HepG2 (cell line): ENCODE data around the gene NRP1. TPM values are rescaled to one million over a fixed set of nuclear protein-coding genes. Genes with fewer than 3 reads are reported as not detected.

Experiments used
- ATF1 ChIP-seq: IDR thresholded peaks from 2 replicates; pipeline ENCODE4 v1.6.1; 2016; ENCODE audit warnings: mild to moderate bottlenecking, control low read depth
- CENPT ChIP-seq: sonication (generic); formaldehyde crosslinking; IDR thresholded peaks from 2 replicates; pipeline ENCODE4 v1.8.0; 2022; ENCODE audit warnings: low read depth, mild to moderate bottlenecking, moderate library complexity, missing genetic modification reagents
- FOSL1 ChIP-seq: sonication (generic); formaldehyde crosslinking; IDR thresholded peaks from 2 replicates; pipeline ENCODE4 v1.9.0; 2021; ENCODE audit warnings: missing genetic modification reagents, borderline replicate concordance
- GATAD2A ChIP-seq: IDR thresholded peaks from 2 replicates; pipeline ENCODE4 v1.6.1; 2016
- HOXA3 ChIP-seq: sonication (generic); formaldehyde crosslinking; IDR thresholded peaks from 2 replicates; pipeline ENCODE4 v1.5.0; 2020; ENCODE audit warnings: missing genetic modification reagents
- NCOR1 ChIP-seq: fragments of 200-600 bp; sonication (generic); IDR thresholded peaks from 2 replicates; pipeline ENCODE4 v1.7.0; 2017; ENCODE audit warnings: antibody characterized with exemption, low read length, borderline replicate concordance
- NFE2 ChIP-seq: sonication (generic); formaldehyde crosslinking; IDR thresholded peaks from 2 replicates; pipeline ENCODE4 v1.4.0; 2020; ENCODE audit warnings: missing genetic modification reagents
- NFKBIZ ChIP-seq: IDR thresholded peaks from 2 replicates; pipeline ENCODE4 v1.6.1; 2018; ENCODE audit warnings: missing genetic modification reagents, missing compliant biosample characterization
- SIX4 ChIP-seq: sonication (generic); formaldehyde crosslinking; IDR thresholded peaks from 2 replicates; pipeline ENCODE4 v1.4.0; 2020; ENCODE audit warnings: missing genetic modification reagents
- SNAPC2 ChIP-seq: sonication (generic); formaldehyde crosslinking; IDR thresholded peaks from 2 replicates; pipeline ENCODE4 v1.8.1; 2022; ENCODE audit warnings: mild to moderate bottlenecking, missing genetic modification reagents
- TOPORS ChIP-seq: sonication (generic); formaldehyde crosslinking; IDR thresholded peaks from 2 replicates; pipeline ENCODE4 v1.8.0; 2023; ENCODE audit warnings: mild to moderate bottlenecking, missing genetic modification reagents
- ZMYM2 ChIP-seq: sonication (generic); formaldehyde crosslinking; IDR thresholded peaks from 2 replicates; pipeline ENCODE4 v1.8.0; 2022; ENCODE audit warnings: mild to moderate bottlenecking, missing genetic modification reagents
- ZNF230 ChIP-seq: sonication (generic); formaldehyde crosslinking; IDR thresholded peaks from 2 replicates; pipeline ENCODE4 v1.4.0; 2020; ENCODE audit warnings: mild to moderate bottlenecking, missing genetic modification reagents
- ZNF232 ChIP-seq: sonication (generic); formaldehyde crosslinking; IDR thresholded peaks from 2 replicates; pipeline ENCODE4 v1.4.0; 2020; ENCODE audit warnings: missing genetic modification reagents, borderline replicate concordance
- ZNF234 ChIP-seq: sonication (generic); formaldehyde crosslinking; conservative IDR thresholded peaks from 2 replicates; pipeline ENCODE4 v1.5.1; 2020; ENCODE audit warnings: mild to moderate bottlenecking, missing genetic modification reagents
- ZNF552 ChIP-seq: sonication (generic); formaldehyde crosslinking; IDR thresholded peaks from 2 replicates; pipeline ENCODE4 v1.9.0; 2022; ENCODE audit warnings: missing genetic modification reagents, mild to moderate bottlenecking, borderline replicate concordance
- ZNF678 ChIP-seq: sonication (generic); formaldehyde crosslinking; IDR thresholded peaks from 2 replicates; pipeline ENCODE4 v1.4.0; 2020; ENCODE audit warnings: mild to moderate bottlenecking, missing genetic modification reagents
- ZSCAN29 ChIP-seq: sonication (generic); formaldehyde crosslinking; conservative IDR thresholded peaks from 2 replicates; pipeline ENCODE4 v1.4.0; 2020; ENCODE audit warnings: mild to moderate bottlenecking, missing genetic modification reagents
- polyA plus RNA-seq, 8 experiments: library from polyadenylated mRNA; depleted of rRNA in 3 of 8; stranded (reverse) in 7 of 8; unstranded in 1 of 8; fragments of >200 nt; fragmentation: Illumina TruSeq in 4 of 8; extraction: Trizol in 4 of 8; gene quantifications; 2 replicates each; pipeline versions ENCODE4 v1.2.1 to v1.2.3, GENCODE V29; 2011 to 2016; ENCODE audit warnings: low read depth in 4 of 8, missing spikeins in 1 of 8, mixed read lengths in 1 of 8; ENCODE audit not compliant: insufficient read depth in 1 of 8
- total RNA-seq, 5 experiments: library from RNA; depleted of rRNA; stranded (reverse); fragments of >200 nt; fragmentation: Illumina TruSeq; extraction: Trizol; gene quantifications; 2 replicates each; pipeline ENCODE4 v1.2.3, GENCODE V29; 2016; ENCODE audit warnings: low read depth in 1 of 5
- TF ChIP-seq, protein P1 (sequence below): sonication (generic); formaldehyde crosslinking; IDR thresholded peaks from 2 replicates; pipeline ENCODE4 v1.5.0; 2020; ENCODE audit warnings: missing genetic modification reagents, mild to moderate bottlenecking, borderline replicate concordance
- TF ChIP-seq, protein P2 (sequence below): IDR thresholded peaks from 2 replicates; pipeline ENCODE4 v1.6.1; 2016; ENCODE audit warnings: missing genetic modification reagents, missing compliant biosample characterization
- TF ChIP-seq, protein P3 (sequence below): sonication (generic); formaldehyde crosslinking; IDR thresholded peaks from 2 replicates; pipeline ENCODE4 v1.4.0; 2020; ENCODE audit warnings: missing genetic modification reagents
- TF ChIP-seq, protein P4 (sequence below): sonication (generic); formaldehyde crosslinking; IDR thresholded peaks from 2 replicates; pipeline ENCODE4 v1.5.0; 2020; ENCODE audit warnings: mild to moderate bottlenecking, missing genetic modification reagents, borderline replicate concordance
- TF ChIP-seq, protein P5 (sequence below): sonication (generic); formaldehyde crosslinking; IDR thresholded peaks from 2 replicates; pipeline ENCODE4 v1.4.0; 2020; ENCODE audit warnings: mild to moderate bottlenecking, missing genetic modification reagents

NRP1 gene
- total and polyA plus RNA-seq, 2 of the 13 experiments (the other 11 are each of a cell fraction or from before 2014, with no cell fraction given) = 5.3 to 5.8 TPM

DNA sequence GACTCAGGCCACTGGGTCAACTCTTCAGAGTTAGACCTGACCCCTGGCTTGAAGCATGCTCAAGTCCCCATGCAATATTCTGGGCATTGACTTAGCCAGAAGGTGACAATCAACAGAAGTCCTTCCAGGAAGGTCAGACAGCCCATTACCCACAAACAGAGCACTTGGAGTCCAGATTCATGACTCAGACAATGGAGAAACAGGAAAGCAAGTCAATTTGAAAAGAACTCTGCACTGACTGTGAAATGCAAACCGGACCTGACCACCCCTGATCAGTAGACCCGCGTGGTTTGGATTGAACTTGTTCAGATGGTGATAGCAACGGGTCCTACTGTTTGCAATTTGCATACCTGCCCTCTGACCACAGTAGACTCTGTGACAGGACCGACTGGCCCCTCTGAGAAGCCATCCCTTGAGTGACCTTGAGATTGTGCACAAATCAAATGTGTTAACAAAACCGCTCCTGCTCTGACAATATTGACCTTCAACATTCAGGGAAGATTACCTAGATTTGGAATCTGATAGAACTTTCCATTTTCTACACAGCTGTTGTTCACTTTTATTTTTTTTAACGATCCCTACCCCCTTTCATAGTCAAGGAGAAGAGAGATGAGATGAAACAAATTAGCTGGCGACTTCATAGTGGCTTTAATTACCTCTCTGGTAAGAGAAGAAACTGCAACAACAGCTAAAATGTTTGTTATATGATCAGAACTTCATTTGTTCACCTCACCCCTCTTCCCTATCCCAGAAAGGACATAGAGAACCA is 138.7 kb downstream of the NRP1 start (continued):
- TF ChIP-seq, protein P1, sequence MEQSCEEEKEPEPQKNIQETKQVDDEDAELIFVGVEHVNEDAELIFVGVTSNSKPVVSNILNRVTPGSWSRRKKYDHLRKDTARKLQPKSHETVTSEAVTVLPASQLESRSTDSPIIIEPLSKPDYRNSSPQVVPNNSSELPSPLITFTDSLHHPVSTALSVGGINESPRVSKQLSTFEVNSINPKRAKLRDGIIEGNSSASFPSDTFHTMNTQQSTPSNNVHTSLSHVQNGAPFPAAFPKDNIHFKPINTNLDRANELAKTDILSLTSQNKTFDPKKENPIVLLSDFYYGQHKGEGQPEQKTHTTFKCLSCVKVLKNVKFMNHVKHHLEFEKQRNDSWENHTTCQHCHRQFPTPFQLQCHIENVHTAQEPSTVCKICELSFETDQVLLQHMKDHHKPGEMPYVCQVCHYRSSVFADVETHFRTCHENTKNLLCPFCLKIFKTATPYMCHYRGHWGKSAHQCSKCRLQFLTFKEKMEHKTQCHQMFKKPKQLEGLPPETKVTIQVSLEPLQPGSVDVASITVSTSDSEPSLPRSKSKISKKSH (CRISPR knock-in tag) = no peak
- TF ChIP-seq, protein P2, sequence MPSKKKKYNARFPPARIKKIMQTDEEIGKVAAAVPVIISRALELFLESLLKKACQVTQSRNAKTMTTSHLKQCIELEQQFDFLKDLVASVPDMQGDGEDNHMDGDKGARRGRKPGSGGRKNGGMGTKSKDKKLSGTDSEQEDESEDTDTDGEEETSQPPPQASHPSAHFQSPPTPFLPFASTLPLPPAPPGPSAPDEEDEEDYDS (CRISPR knock-in tag) = peak; percentile 46; the same call in 1 of the 2 replicates
- TF ChIP-seq ZNF552 (CRISPR knock-in tag) (0 out of 2 replicates have a peak, but pooled peaks have one; percentile 46), ZNF230 (CRISPR knock-in tag) (no peak), NFE2 (no peak), SNAPC2 (peak; percentile 97), ZNF232 (CRISPR knock-in tag) (peak; percentile 66; the same call in 1 of the 2 replicates), HOXA3 (CRISPR knock-in tag) (peak; percentile 86), ZMYM2 (CRISPR knock-in tag) (peak; percentile 62; the same call in 1 of the 2 replicates), NCOR1 (peak; percentile 87; the same call in 1 of the 2 replicates), TOPORS (CRISPR knock-in tag) (0 out of 2 replicates have a peak, but pooled peaks have one; percentile 32), ZNF678 (CRISPR knock-in tag) (no peak), CENPT (CRISPR knock-in tag) (no peak), ATF1 (CRISPR knock-in tag) (0 out of 2 replicates have a peak, but pooled peaks have one; percentile 35), ZSCAN29 (CRISPR knock-in tag) (peak; percentile 78; the same call in 1 of the 2 replicates), NFKBIZ (CRISPR knock-in tag) (peak; percentile 82; the same call in 1 of the 2 replicates), GATAD2A (CRISPR knock-in tag) (peak; percentile 97), SIX4 (peak; percentile 80; the same call in 1 of the 2 replicates), ZNF234 (CRISPR knock-in tag) (no peak), FOSL1 (peak; percentile 91; the same call in 1 of the 2 replicates)
- TF ChIP-seq, protein P3, sequence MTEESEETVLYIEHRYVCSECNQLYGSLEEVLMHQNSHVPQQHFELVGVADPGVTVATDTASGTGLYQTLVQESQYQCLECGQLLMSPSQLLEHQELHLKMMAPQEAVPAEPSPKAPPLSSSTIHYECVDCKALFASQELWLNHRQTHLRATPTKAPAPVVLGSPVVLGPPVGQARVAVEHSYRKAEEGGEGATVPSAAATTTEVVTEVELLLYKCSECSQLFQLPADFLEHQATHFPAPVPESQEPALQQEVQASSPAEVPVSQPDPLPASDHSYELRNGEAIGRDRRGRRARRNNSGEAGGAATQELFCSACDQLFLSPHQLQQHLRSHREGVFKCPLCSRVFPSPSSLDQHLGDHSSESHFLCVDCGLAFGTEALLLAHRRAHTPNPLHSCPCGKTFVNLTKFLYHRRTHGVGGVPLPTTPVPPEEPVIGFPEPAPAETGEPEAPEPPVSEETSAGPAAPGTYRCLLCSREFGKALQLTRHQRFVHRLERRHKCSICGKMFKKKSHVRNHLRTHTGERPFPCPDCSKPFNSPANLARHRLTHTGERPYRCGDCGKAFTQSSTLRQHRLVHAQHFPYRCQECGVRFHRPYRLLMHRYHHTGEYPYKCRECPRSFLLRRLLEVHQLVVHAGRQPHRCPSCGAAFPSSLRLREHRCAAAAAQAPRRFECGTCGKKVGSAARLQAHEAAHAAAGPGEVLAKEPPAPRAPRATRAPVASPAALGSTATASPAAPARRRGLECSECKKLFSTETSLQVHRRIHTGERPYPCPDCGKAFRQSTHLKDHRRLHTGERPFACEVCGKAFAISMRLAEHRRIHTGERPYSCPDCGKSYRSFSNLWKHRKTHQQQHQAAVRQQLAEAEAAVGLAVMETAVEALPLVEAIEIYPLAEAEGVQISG (CRISPR knock-in tag) = peak; percentile 31
- TF ChIP-seq, protein P4, sequence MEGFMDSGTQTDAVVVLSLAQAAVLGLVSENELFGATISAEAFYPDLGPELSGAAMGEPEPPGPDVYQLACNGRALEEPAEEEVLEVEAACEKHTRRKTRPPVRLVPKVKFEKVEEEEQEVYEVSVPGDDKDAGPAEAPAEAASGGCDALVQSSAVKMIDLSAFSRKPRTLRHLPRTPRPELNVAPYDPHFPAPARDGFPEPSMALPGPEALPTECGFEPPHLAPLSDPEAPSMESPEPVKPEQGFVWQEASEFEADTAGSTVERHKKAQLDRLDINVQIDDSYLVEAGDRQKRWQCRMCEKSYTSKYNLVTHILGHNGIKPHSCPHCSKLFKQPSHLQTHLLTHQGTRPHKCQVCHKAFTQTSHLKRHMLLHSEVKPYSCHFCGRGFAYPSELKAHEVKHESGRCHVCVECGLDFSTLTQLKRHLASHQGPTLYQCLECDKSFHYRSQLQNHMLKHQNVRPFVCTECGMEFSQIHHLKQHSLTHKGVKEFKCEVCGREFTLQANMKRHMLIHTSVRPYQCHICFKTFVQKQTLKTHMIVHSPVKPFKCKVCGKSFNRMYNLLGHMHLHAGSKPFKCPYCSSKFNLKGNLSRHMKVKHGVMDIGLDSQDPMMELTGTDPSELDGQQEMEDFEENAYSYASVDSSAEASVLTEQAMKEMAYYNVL (CRISPR knock-in tag) = peak; percentile 79
- TF ChIP-seq, protein P5, sequence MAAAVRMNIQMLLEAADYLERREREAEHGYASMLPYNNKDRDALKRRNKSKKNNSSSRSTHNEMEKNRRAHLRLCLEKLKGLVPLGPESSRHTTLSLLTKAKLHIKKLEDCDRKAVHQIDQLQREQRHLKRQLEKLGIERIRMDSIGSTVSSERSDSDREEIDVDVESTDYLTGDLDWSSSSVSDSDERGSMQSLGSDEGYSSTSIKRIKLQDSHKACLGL = no peak
